Skeletal muscle cell (primary cell): ENCODE results near the gene STK17A.
A peak's percentile ranks its signal among the peaks of the same experiment; 100 is the strongest.
"Not testable (repeated sequence)": the region's sequence is repeated elsewhere in the genome, so short reads cannot be mapped to it uniquely, and the experiment has no call there.

Experiments
- DNase-seq: peaks from one replicate; pipeline ENCODE4 v3.0.0-alpha.2; 2010; ENCODE audit warnings: low read depth
- H3K4me3 ChIP-seq: 2 replicates; pipeline ENCODE4 v1.5.1; 2011; ENCODE audit warnings: low read depth, mild to moderate bottlenecking, control low read depth, low read length, moderate library complexity

The STK17A gene

GRCh38 chr7:43626695-43627094 lies 43.8 kb downstream of the STK17A start:
- H3K4me3 ChIP-seq: no peak overlapping the region
- DNase-seq: no peak

- DNase-seq, H3K4me3 ChIP-seq: not testable (repeated sequence)
These were observed 44.9 kb downstream of the STK17A start for GRCh38 chr7:43627798-43628197.

- DNase-seq: no peak
- no peak overlapping the region for H3K4me3 ChIP-seq
These were observed 45.5 kb downstream of the STK17A start for GRCh38 chr7:43628431-43628830.

- H3K4me3 ChIP-seq: no peak overlapping the region
- no peak for DNase-seq
These were observed 46.9 kb downstream of the STK17A start for GRCh38 chr7:43629857-43630256.

DNA sequence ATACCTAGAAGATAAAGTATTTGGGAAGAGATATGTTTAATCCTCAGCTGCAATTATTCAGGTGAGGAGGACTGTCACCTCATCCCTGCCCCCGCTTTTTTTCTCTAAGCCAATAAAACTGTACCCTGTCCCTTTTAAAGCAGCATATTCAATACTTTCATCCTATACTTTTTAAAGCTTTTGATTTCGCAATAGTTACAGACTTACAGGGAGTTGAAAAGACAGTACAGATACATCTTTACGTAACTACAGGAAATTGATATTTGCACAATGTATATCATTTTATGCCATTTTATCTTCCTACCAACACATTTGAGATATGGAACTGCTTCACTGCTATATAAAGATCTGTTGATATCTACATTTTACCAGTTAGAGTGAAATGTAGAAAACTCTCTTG lies 47.6 kb downstream of the STK17A start:
- DNase-seq: no peak
- H3K4me3 ChIP-seq: no peak overlapping the region

GRCh38 chr7:43631559-43631958 lies 48.7 kb downstream of the STK17A start:
- no peak overlapping the region for H3K4me3 ChIP-seq
- no peak for DNase-seq

DNA sequence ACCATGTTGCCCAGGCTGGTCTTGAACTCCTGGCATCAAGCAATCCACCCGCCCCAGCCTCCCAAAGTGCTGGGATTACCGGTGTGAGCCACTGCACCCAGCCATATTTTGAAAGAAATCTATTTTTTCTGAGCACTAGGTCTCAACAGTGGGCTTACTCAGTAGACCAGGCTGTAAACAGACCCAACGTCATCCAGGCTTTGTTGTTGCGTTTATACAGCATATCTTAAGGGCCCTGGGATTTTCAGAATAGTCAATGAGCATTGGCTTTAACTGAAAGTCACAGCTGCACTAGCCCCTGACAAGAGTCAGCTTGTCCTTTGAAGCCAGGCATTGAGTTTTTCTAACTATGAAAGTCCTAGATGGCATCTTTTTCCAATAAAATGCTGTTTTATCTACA lies 49.8 kb downstream of the STK17A start:
- H3K4me3 ChIP-seq: no peak overlapping the region
- no peak for DNase-seq

- DNase-seq: no peak
- H3K4me3 ChIP-seq: no peak overlapping the region
These were observed 51.5 kb downstream of the STK17A start for GRCh38 chr7:43634384-43634783.

- no peak overlapping the region for H3K4me3 ChIP-seq
- no peak for DNase-seq
These were observed 53.2 kb downstream of the STK17A start for GRCh38 chr7:43636093-43636492.

DNA sequence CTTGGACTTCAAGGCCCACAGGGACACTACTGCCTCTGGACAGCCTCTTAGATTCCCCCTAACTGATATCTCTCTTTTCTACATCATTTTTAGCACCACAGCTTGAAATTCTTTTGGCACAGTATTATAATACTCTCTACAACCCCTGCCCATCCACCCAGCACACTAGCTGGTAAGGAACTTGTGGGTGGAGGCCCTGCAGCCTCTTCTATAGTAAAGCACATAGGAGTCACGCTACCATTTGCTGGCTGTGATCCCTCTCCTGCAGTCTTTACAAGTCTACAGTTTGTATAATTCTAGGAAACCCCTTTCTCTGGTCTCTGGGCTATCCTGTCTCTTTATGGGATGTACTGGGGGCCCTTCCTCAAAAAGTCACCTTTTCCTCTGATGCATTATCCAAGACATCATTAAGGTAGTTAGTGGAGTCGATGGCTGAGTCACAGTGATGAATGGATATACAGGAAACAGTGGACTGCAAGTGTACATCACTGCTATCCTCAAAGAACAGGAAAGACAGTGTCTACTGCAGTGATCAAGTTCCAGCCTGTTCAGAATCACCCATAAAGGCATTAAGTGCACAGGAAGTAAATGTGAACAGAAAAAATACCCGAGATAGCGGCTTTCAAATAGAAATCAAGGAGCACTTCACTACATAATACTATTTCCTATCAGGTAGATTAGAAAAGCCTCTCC lies 54.4 kb downstream of the STK17A start:
- no peak for DNase-seq

GRCh38 chr7:43639858-43640491 lies 57.1 kb downstream of the STK17A start:
- no peak overlapping the region for H3K4me3 ChIP-seq
- DNase-seq: peak; percentile 61

More for the DNA sequence above, 54.4 kb downstream of the STK17A start:
- H3K4me3 ChIP-seq: no peak overlapping the region

- H3K4me3 ChIP-seq: no peak overlapping the region
- DNase-seq: no peak
These were observed 57.8 kb downstream of the STK17A start for GRCh38 chr7:43640679-43641078.

- no peak for DNase-seq
These were observed 60.2 kb downstream of the STK17A start for GRCh38 chr7:43642897-43643630.

GRCh38 chr7:43643846-43644245 lies 60.9 kb downstream of the STK17A start:
- DNase-seq: no peak
- H3K4me3 ChIP-seq: no peak overlapping the region

More at GRCh38 chr7:43642897-43643630, 60.2 kb downstream of the STK17A start:
- no peak overlapping the region for H3K4me3 ChIP-seq

GRCh38 chr7:43645699-43646226 lies 62.9 kb downstream of the STK17A start:
- H3K4me3 ChIP-seq: no peak overlapping the region
- DNase-seq: no peak

GRCh38 chr7:43646603-43647338 lies 63.9 kb downstream of the STK17A start:
- H3K4me3 ChIP-seq: no peak overlapping the region
- DNase-seq: no peak

DNA sequence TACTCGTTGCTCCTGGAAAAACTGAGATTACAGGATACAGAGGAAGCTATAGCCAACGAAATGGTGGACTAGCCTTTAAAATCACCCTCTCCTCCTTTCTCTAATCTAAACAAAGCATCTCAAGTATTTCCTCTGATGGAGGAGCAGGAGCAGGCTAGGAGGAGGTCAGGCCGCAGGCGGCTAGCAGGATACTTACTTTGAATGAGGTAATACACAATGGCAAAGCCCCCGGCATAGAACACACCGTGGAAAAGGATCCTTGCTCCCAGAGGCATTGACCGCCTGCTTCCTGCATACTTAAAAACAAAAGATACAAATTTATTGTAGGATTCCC lies 64.4 kb downstream of the STK17A start:
- DNase-seq: peak; percentile 71
- H3K4me3 ChIP-seq: no peak overlapping the region

DNA sequence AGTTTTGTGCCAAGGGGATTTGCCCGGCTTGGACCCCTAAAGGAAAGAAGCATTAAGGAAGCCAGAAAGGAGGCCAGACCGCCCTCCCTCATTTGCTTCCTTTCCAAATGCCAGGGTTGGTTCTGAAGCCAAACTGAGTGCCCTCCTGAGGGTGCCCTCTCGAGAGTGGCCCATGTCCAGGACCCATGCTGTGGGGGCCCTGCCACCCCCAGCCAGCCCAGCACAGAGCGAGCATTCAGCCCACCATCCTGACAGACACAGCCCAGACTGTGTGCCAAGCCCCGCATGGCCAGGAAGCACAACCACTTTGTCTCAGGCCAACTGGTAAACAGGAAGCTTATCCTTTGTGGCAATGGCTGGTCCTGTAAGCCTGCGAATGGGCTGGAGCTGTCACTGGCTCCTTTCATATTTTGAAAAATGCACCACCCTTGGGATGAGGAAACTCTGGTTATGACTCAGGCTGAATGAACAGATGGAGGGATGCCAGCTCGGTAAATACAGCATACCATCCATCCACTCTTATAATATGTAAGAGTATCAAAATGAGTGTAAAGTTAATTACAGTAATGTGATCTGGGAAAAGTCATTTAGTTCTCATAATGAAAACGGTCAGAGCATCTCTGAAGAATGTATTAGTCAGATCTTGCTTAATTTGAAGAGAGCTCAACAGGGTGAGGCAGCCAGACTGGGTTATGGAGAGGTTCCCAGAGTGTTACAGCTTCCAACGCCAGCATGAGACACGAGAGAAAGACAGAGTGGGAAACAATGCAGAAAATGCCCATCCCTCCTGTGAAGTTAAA lies 65.0 kb downstream of the STK17A start:
- peak; percentile 98 for DNase-seq

More for the DNA sequence above, 65.0 kb downstream of the STK17A start:
- H3K4me3 ChIP-seq: peak overlapping the region; percentile 19
